Measurements from ENCODE around the gene DNM1. TPM values are rescaled to one million over a fixed set of nuclear protein-coding genes. Genes with fewer than 3 reads are reported as not detected.

The DNM1 gene
- total and polyA plus RNA-seq, 2 donors (not counting 3 experiments of a cell fraction or from before 2014, with no cell fraction given): 0.59 to 2.9 TPM

DNA sequence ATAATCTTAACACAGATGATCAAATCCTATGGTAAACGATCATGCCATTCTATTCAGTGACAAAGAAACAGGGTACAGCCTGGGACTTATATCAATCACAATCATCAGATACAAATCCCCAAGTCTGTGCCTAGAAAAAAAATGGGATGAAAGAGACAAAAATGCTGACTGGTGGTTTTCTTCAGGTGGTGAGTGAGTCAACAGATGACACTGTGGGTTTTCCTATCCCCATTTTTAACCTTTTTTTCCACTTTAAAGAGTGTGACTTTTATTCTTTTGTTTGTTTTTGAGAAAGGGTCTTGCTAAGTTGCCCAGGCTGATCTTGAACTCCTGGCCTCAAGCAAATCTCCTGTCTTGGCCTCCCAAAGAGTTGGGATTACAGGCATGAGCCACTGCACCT lies 15.0 kb upstream of the DNM1 start:
- H3K4me2 ChIP-seq (ENCODE audit: insufficient read depth, low read length): no peak overlapping the region
- FAIRE-seq: peak; percentile 8
- no peak overlapping the region for H3K27ac ChIP-seq (ENCODE audit: insufficient read depth, low read depth, low read length)
- TF ChIP-seq JUN (IDR thresholded peaks at IDR 0.05; ENCODE audit: borderline replicate concordance, insufficient read depth, insufficient read length, low read depth) (no peak), FOS (IDR thresholded peaks at IDR 0.05; ENCODE audit: borderline replicate concordance, insufficient read depth, low read length) (no peak), MYC (IDR thresholded peaks at IDR 0.05; ENCODE audit: low read depth, low read length) (no peak), EZH2 (IDR thresholded peaks at IDR 0.05; ENCODE audit: borderline replicate concordance, low read depth, low read length, severe bottlenecking) (no peak), POLR2A (IDR thresholded peaks at IDR 0.05; ENCODE audit: low read depth, low read length) (no peak), GATA2 (IDR thresholded peaks at IDR 0.05; ENCODE audit: insufficient read depth, insufficient read length, low read depth, low read length) (no peak), POLR2AphosphoS5 (IDR thresholded peaks at IDR 0.05; ENCODE audit: insufficient read depth, low read depth, low read length) (no peak)
- TF ChIP-seq, protein P1, sequence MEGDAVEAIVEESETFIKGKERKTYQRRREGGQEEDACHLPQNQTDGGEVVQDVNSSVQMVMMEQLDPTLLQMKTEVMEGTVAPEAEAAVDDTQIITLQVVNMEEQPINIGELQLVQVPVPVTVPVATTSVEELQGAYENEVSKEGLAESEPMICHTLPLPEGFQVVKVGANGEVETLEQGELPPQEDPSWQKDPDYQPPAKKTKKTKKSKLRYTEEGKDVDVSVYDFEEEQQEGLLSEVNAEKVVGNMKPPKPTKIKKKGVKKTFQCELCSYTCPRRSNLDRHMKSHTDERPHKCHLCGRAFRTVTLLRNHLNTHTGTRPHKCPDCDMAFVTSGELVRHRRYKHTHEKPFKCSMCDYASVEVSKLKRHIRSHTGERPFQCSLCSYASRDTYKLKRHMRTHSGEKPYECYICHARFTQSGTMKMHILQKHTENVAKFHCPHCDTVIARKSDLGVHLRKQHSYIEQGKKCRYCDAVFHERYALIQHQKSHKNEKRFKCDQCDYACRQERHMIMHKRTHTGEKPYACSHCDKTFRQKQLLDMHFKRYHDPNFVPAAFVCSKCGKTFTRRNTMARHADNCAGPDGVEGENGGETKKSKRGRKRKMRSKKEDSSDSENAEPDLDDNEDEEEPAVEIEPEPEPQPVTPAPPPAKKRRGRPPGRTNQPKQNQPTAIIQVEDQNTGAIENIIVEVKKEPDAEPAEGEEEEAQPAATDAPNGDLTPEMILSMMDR (IDR thresholded peaks at IDR 0.05; ENCODE audit: extremely low read depth in 1 of 2, insufficient read depth in 1 of 2, low read depth in 1 of 2, low read length in 2 of 2): no peak
- TF ChIP-seq, protein P2, sequence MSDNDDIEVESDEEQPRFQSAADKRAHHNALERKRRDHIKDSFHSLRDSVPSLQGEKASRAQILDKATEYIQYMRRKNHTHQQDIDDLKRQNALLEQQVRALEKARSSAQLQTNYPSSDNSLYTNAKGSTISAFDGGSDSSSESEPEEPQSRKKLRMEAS (IDR thresholded peaks at IDR 0.05; ENCODE audit: insufficient read depth, insufficient read length): no peak
- H3K9ac ChIP-seq (replicated peaks; ENCODE audit: extremely low read depth, insufficient read depth, low read length): no peak overlapping the region
- no peak overlapping the region for H3K4me3 ChIP-seq (replicated peaks in 1 of 3; ENCODE audit: insufficient read depth in 1 of 3, low read depth in 1 of 3, low read length in 3 of 3)
- DNase-seq (ENCODE audit: low read depth, low spot score): no peak
- H3K79me2 ChIP-seq (ENCODE audit: control insufficient read depth, insufficient read depth, low read length): peaks cover 17% of the 10 kb centered on the region
- H3K27me3 ChIP-seq (ENCODE audit: control insufficient read depth in 2 of 2, insufficient read depth in 2 of 2, low read length in 2 of 2): no peaks in the 10 kb centered on the region
- H3K9me3 ChIP-seq (replicated peaks; ENCODE audit: control insufficient read depth, insufficient read depth, low read length): no peaks in the 10 kb centered on the region
- ChIA-PET POLR2A (no interaction called here), CTCF (no interaction called here)
- BruUV-seq (replicated peaks): no TSS peak
- peaks cover 11% of the 10 kb centered on the region for H3K4me1 ChIP-seq (ENCODE audit: control insufficient read depth, extremely low read depth, insufficient read depth, low read length)
- no peaks in the 10 kb centered on the region for H4K20me1 ChIP-seq (replicated peaks; ENCODE audit: control insufficient read depth, extremely low read depth, insufficient read depth, low read length)
- H2AFZ ChIP-seq (ENCODE audit: low read depth, low read length): no peak overlapping the region
- no peaks in the 10 kb centered on the region for H3K9me1 ChIP-seq (replicated peaks; ENCODE audit: control insufficient read depth, extremely low read depth, insufficient read depth, low read length)
- dilution Hi-C loops (cut with MboI; ENCODE audit: extremely low pct_ligation_motif_present, low sequenced_read_pairs) (no loop called here), intact Hi-C loops (cut with micrococcal nuclease) (no loop called here)
- peaks cover 7 to 24% of the 10 kb centered on the region in 2 experiments for H3K36me3 ChIP-seq (ENCODE audit: control insufficient read depth in 2 of 2, extremely low read depth in 1 of 2, insufficient read depth in 2 of 2, low read length in 2 of 2)
